Keratinocyte (primary cell): ENCODE data around the gene SLC25A21.

ENCODE experiments used
- CTCF ChIP-seq, 3 experiments: IDR thresholded peaks in 1 of 3; conservative IDR thresholded peaks in 1 of 3; optimal IDR thresholded peaks in 1 of 3; 2 replicates in 2 of 3; 3 replicates in 1 of 3; pipeline versions ENCODE3 to v1.5.1; 2011; ENCODE audit warnings: low read length in 3 of 3, mild to moderate bottlenecking in 3 of 3, moderate library complexity in 2 of 3, control low read depth in 1 of 3, inconsistent platforms in 1 of 3; ENCODE audit not compliant: insufficient read depth in 2 of 3; ENCODE audit errors: extremely low read depth in 1 of 3
- EZH2 ChIP-seq: IDR thresholded peaks from one replicate; pipeline ENCODE4 v1.6.1; 2012; ENCODE audit warnings: inconsistent platforms, mild to moderate bottlenecking, low read length, moderate library complexity

DNA sequence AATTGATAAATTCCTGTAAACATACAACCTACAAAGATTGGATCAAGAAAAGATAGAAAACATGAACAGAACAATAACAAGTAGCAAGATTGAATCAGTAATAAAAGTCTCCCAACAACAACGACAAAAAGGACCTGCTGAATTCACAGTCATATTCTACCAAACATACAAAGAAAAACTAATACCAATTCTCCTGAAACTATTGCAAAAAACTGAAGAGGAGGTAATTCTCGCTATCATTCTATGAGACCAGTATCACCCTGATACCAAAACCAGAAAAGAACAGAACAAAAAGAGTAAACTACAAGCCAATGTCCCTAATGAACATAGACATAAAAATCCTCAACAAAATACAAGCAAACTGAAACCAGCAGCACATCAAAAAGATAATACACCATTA, 14.4 kb downstream of the SLC25A21 start:
- TF ChIP-seq CTCF (optimal IDR thresholded peaks at IDR 0.05 in 1 of 3, IDR thresholded peaks at IDR 0.05 in 1 of 3, conservative IDR thresholded peaks at IDR 0.05 in 1 of 3; ENCODE audit: extremely low read depth in 1 of 3, insufficient read depth in 2 of 3, low read length in 3 of 3): no peak
- no peak for TF ChIP-seq EZH2
